PC-3 (cell line): ENCODE results near the gene TRIM37. TPM values are rescaled to one million over a fixed set of nuclear protein-coding genes. Genes with fewer than 3 reads are reported as not detected.

Experiments used
- ATAC-seq: fragments of 200-7000 bp; cut with Tn5 transposase; 2 replicates; pipeline ENCODE4 v1.9.1; 2020; ENCODE audit warnings: mild to moderate bottlenecking, moderate library complexity
- BruUV-seq: library from RNA; stranded (reverse); fragments of 400-500 nt; replicated peaks from 2 replicates; lab custom pipeline; 2021; lab: Mats Ljungman, UMichigan
- CTCF ChIA-PET: fragments of 300-600 bp; sonication (Branson Sonifier 250); formaldehyde crosslinking; loops from one replicate; lab custom pipeline; 2022; ENCODE audit warnings: antibody characterized with exemption; lab: Charles Lee
- POLR2A ChIA-PET: fragments of 300-600 bp; sonication (Branson Sonifier 250); formaldehyde crosslinking; loops from one replicate; lab custom pipeline; 2022; ENCODE audit warnings: antibody characterized with exemption; ENCODE audit not compliant: unreplicated experiment; lab: Charles Lee
- DNase-seq: peaks from one replicate; pipeline ENCODE4 v3.0.0-alpha.2; 2015
- H2AFZ ChIP-seq: fragments of 300-600 bp; sonication (generic); 2 replicates; pipeline ENCODE4 v1.6.0; 2016; ENCODE audit warnings: antibody characterized with exemption, low read length
- H3F3A ChIP-seq: fragments of 300-600 bp; sonication (generic); one replicate; pipeline ENCODE4 v1.6.0; 2017; ENCODE audit warnings: antibody characterized with exemption, low read length, control low read depth, mild to moderate bottlenecking; ENCODE audit not compliant: unreplicated experiment
- H3K27ac ChIP-seq: fragments of 300-600 bp; sonication (generic); 2 replicates; pipeline ENCODE4 v1.5.1; 2016; ENCODE audit warnings: mild to moderate bottlenecking, low read length
- H3K27me3 ChIP-seq: fragments of 300-600 bp; sonication (generic); 2 replicates; pipeline ENCODE4 v1.6.1; 2016; ENCODE audit warnings: low read length, mixed read lengths
- H3K36me3 ChIP-seq: fragments of 300-600 bp; sonication (generic); 2 replicates; pipeline ENCODE4 v1.6.1; 2016; ENCODE audit warnings: low read depth, mixed run types, low read length, mixed read lengths
- H3K4me1 ChIP-seq: fragments of 300-600 bp; sonication (generic); 2 replicates; pipeline ENCODE4 v1.5.1; 2016; ENCODE audit warnings: low read length; ENCODE audit not compliant: insufficient read depth
- H3K4me2 ChIP-seq: fragments of 300-600 bp; sonication (generic); 2 replicates; pipeline ENCODE4 v1.6.0; 2016; ENCODE audit warnings: low read length
- H3K4me3 ChIP-seq: fragments of 300-600 bp; sonication (generic); 2 replicates; pipeline ENCODE4 v1.5.1; 2016; ENCODE audit warnings: mild to moderate bottlenecking, low read length, mixed read lengths
- H3K79me2 ChIP-seq: fragments of 300-600 bp; sonication (generic); 2 replicates; pipeline ENCODE4 v1.6.1; 2017; ENCODE audit warnings: low read length, mixed read lengths
- H3K9ac ChIP-seq: fragments of 300-600 bp; sonication (generic); 2 replicates; pipeline ENCODE4 v1.6.0; 2016; ENCODE audit warnings: mild to moderate bottlenecking, low read length
- H3K9me2 ChIP-seq: fragments of 300-600 bp; sonication (generic); replicated peaks from 2 replicates; pipeline ENCODE4 v1.6.1; 2016; ENCODE audit warnings: mixed run types, low read length, mixed read lengths
- H3K9me3 ChIP-seq: fragments of 300-600 bp; sonication (generic); 2 replicates; pipeline ENCODE4 v1.6.1; 2016; ENCODE audit warnings: low read length, mixed read lengths
- H4K20me1 ChIP-seq: fragments of 300-600 bp; sonication (generic); 2 replicates; pipeline ENCODE4 v1.6.1; 2016; ENCODE audit warnings: low read length, mixed read lengths
- EZH2 ChIP-seq: fragments of 300-600 bp; sonication (generic); IDR thresholded peaks from one replicate; pipeline ENCODE4 v1.6.1; 2017; ENCODE audit warnings: antibody characterized with exemption, mild to moderate bottlenecking, low read length; ENCODE audit not compliant: unreplicated experiment
- EZH2phosphoT487 ChIP-seq: fragments of 300-600 bp; sonication (generic); IDR thresholded peaks from 2 replicates; pipeline ENCODE4 v1.6.1; 2018; ENCODE audit warnings: mild to moderate bottlenecking, antibody characterized with exemption, low read length, borderline replicate concordance
- intact Hi-C: fragments of 100-400 bp; cut with micrococcal nuclease; formaldehyde crosslinking; loops from 2 replicates; pipeline ENCODE4 v1.9.0; 2023
- total RNA-seq: library from RNA; depleted of rRNA; stranded (reverse); fragments of >200 nt; gene quantifications from 2 replicates; pipeline ENCODE4 v1.2.3, GENCODE V29; 2014
- TF ChIP-seq, protein P1 (sequence below): fragments of 300-600 bp; sonication (generic); conservative IDR thresholded peaks from 2 replicates; pipeline ENCODE4 v1.5.1; 2017; ENCODE audit warnings: antibody characterized with exemption, low read depth, mild to moderate bottlenecking, low read length

Gene TRIM37
- total RNA-seq, 1 experiment from 2014 or later: 35.1 TPM

DNA sequence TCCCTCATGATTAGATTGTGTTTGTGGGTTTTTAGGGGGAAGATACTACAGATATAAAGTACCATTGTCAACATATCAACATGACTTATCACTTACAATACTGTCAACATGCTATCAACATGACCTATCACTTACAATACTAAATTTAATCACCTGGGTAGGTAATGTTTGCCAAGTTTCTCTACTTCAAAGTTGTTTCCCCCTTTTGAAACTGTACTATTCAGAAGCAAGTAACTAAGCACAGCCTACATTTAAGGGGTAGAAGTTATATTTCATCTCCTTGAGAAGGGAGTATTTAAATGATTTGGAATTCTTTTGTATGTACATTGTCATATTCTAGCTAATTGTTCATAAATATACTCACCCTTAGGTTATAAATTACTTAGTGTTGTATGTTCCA, 68.7 kb downstream of the TRIM37 start:
- peaks cover 29% of the 10 kb centered on the region for H3K36me3 ChIP-seq
- ATAC-seq (no peak), DNase-seq (no peak)
- no peaks in the 10 kb centered on the region for H3K9me3 ChIP-seq
- no peaks in the 10 kb centered on the region for H3K4me1 ChIP-seq
- no peaks in the 10 kb centered on the region for H3K27me3 ChIP-seq
- H2AFZ ChIP-seq: no peak overlapping the region
- no peaks in the 10 kb centered on the region for H4K20me1 ChIP-seq
- no TSS peak for BruUV-seq
- H3F3A ChIP-seq: no peaks in the 10 kb centered on the region
- intact Hi-C loops: no loop called here
- no peak overlapping the region for H3K27ac ChIP-seq
- H3K9me2 ChIP-seq: no peaks in the 10 kb centered on the region
- ChIA-PET CTCF (no interaction called here), POLR2A (no interaction called here)
- no peak overlapping the region for H3K4me2 ChIP-seq
- no peaks in the 10 kb centered on the region for H3K79me2 ChIP-seq
- TF ChIP-seq EZH2phosphoT487: no peak
- TF ChIP-seq EZH2: no peak
- TF ChIP-seq, protein P1, sequence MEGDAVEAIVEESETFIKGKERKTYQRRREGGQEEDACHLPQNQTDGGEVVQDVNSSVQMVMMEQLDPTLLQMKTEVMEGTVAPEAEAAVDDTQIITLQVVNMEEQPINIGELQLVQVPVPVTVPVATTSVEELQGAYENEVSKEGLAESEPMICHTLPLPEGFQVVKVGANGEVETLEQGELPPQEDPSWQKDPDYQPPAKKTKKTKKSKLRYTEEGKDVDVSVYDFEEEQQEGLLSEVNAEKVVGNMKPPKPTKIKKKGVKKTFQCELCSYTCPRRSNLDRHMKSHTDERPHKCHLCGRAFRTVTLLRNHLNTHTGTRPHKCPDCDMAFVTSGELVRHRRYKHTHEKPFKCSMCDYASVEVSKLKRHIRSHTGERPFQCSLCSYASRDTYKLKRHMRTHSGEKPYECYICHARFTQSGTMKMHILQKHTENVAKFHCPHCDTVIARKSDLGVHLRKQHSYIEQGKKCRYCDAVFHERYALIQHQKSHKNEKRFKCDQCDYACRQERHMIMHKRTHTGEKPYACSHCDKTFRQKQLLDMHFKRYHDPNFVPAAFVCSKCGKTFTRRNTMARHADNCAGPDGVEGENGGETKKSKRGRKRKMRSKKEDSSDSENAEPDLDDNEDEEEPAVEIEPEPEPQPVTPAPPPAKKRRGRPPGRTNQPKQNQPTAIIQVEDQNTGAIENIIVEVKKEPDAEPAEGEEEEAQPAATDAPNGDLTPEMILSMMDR: no peak
- no peak overlapping the region for H3K9ac ChIP-seq
- H3K4me3 ChIP-seq: no peak overlapping the region

DNA sequence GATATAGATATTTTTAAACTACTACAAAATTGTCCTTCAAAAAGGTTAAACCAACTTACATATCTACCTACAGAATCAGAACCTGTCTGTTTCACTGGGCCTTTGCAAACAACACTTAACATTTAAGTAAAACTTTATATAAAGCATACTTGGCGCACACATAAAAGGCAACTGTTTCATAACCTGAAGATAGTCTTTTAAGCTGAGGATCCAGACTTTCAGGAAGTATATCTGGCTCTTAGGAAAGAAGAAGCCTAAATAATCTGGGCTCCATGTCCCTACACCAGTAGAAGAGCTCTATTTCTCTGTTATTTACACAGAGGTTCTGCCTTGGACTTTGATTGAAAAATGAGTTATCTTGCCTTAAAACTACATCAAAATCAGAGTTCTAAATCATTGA, 75.9 kb downstream of the TRIM37 start:
- ChIA-PET CTCF (no interaction called here), POLR2A (no interaction called here)
- H3K9me3 ChIP-seq: no peaks in the 10 kb centered on the region
- BruUV-seq: no TSS peak
- no peaks in the 10 kb centered on the region for H3K27me3 ChIP-seq
- H2AFZ ChIP-seq: no peak overlapping the region
- intact Hi-C loops: no loop called here
- H3K9me2 ChIP-seq: no peaks in the 10 kb centered on the region
- H3K79me2 ChIP-seq: no peaks in the 10 kb centered on the region
- TF ChIP-seq, protein P1: no peak
- no peak for TF ChIP-seq EZH2
- no peak for TF ChIP-seq EZH2phosphoT487
- H3K9ac ChIP-seq: no peak overlapping the region
- no peak for ATAC-seq
- no peak overlapping the region for H3K4me2 ChIP-seq
- no peaks in the 10 kb centered on the region for H4K20me1 ChIP-seq
- no peak overlapping the region for H3K27ac ChIP-seq
- H3K36me3 ChIP-seq: peaks cover 26% of the 10 kb centered on the region
- no peak for DNase-seq
- no peaks in the 10 kb centered on the region for H3K4me1 ChIP-seq
- no peaks in the 10 kb centered on the region for H3F3A ChIP-seq
- no peak overlapping the region for H3K4me3 ChIP-seq

DNA sequence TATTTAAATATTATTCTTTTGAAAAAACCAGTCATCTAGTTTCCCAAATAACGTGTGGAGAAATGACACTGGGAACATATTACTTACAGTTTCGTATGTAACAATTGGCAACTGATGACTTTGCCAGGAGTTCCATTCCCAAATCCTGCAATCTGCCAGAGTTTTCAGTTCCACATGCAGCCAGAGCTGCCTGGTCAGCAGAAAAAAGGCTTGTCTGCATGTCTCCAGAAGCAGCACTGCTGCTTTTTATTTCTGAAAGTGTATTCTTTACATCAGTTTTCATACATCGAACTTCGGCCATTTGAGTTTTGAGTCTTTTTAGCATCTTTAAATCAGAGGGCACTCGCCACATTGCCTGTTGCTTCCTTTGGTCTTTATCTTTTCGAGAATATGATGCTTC, 78.4 kb downstream of the TRIM37 start:
- H3K9ac ChIP-seq: no peak overlapping the region
- no TSS peak for BruUV-seq
- POLR2A ChIA-PET: no interaction called here

More for the DNA sequence above, 78.4 kb downstream of the TRIM37 start:
- H4K20me1 ChIP-seq: no peaks in the 10 kb centered on the region
- no peaks in the 10 kb centered on the region for H3K9me2 ChIP-seq
- no peak overlapping the region for H3K4me3 ChIP-seq
- ATAC-seq (no peak), DNase-seq (no peak)
- no peak overlapping the region for H2AFZ ChIP-seq
- no peak overlapping the region for H3K27ac ChIP-seq
- H3K36me3 ChIP-seq: peaks cover 26% of the 10 kb centered on the region
- no peaks in the 10 kb centered on the region for H3K79me2 ChIP-seq
- no peaks in the 10 kb centered on the region for H3K27me3 ChIP-seq
- no peak overlapping the region for H3K4me2 ChIP-seq
- H3F3A ChIP-seq: no peaks in the 10 kb centered on the region
- CTCF ChIA-PET: no interaction called here
- no peaks in the 10 kb centered on the region for H3K4me1 ChIP-seq
- no peak for TF ChIP-seq EZH2phosphoT487
- intact Hi-C loops: no loop called here
- no peaks in the 10 kb centered on the region for H3K9me3 ChIP-seq
